IMR-90 (cell line): ENCODE data around the gene CLTA. TPM values are rescaled to one million over a fixed set of nuclear protein-coding genes. Genes with fewer than 3 reads are reported as not detected.
"Not testable (repeated sequence)": the region's sequence is repeated elsewhere in the genome, so short reads cannot be mapped to it uniquely, and the experiment has no call there.

Source experiments
- ATAC-seq: fragments of 200-7000 bp; cut with Tn5 transposase; 2 replicates; pipeline ENCODE4 v1.9.1; 2020; ENCODE audit warnings: low read depth, mild to moderate bottlenecking, moderate library complexity
- BruUV-seq: library from RNA; stranded (reverse); fragments of 400-500 nt; replicated peaks from 2 replicates; lab custom pipeline; 2021; lab: Mats Ljungman, UMichigan
- CTCF ChIA-PET: fragments of 300-600 bp; formaldehyde crosslinking; extraction: SDS; loops from one replicate; lab custom pipeline; 2021; ENCODE audit warnings: antibody characterized with exemption; lab: Yijun Ruan, JAX
- POLR2A ChIA-PET: fragments of 300-600 bp; sonication (Branson Sonifier 250); formaldehyde crosslinking; loops from one replicate; lab custom pipeline; 2022; ENCODE audit warnings: antibody characterized with exemption; ENCODE audit not compliant: unreplicated experiment; lab: Charles Lee
- DNase-seq: peaks from one replicate; pipeline ENCODE4 v3.0.0; 2013
- H2AFZ ChIP-seq: replicated peaks from 2 replicates; pipeline ENCODE3; 2013; ENCODE audit warnings: low read length, mild to moderate bottlenecking; ENCODE audit not compliant: poor library complexity
- H2AK5ac ChIP-seq: 2 replicates; pipeline ENCODE4 v1.6.1; 2013; ENCODE audit warnings: low read depth, low read length, inconsistent platforms
- H2AK9ac ChIP-seq: replicated peaks from 2 replicates; pipeline ENCODE3; 2013; ENCODE audit warnings: mild to moderate bottlenecking, low read depth, low read length, moderate library complexity; ENCODE audit not compliant: poor library complexity
- H2BK120ac ChIP-seq: 2 replicates; pipeline ENCODE4 v1.6.1; 2013; ENCODE audit warnings: low read depth, low read length, inconsistent platforms
- H2BK15ac ChIP-seq: 3 replicates; pipeline ENCODE4 v1.6.1; 2013; ENCODE audit warnings: low read depth, low read length, inconsistent platforms
- H2BK20ac ChIP-seq: 2 replicates; pipeline ENCODE4 v1.6.1; 2013; ENCODE audit warnings: low read depth, mild to moderate bottlenecking, inconsistent platforms, low read length, moderate library complexity
- H2BK5ac ChIP-seq: 2 replicates; pipeline ENCODE4 v1.6.1; 2013; ENCODE audit warnings: mild to moderate bottlenecking, low read depth, low read length, inconsistent platforms; ENCODE audit not compliant: poor library complexity, severe bottlenecking
- H3K14ac ChIP-seq: replicated peaks from 2 replicates; pipeline ENCODE4 v1.6.1; 2013; ENCODE audit warnings: low read depth, low read length, inconsistent platforms
- H3K18ac ChIP-seq: 2 replicates; pipeline ENCODE4 v1.6.1; 2013; ENCODE audit warnings: low read depth, low read length, control low read depth
- H3K23ac ChIP-seq: 2 replicates; pipeline ENCODE4 v1.6.1; 2013; ENCODE audit warnings: low read depth, low read length, inconsistent platforms
- H3K27ac ChIP-seq: 2 replicates; pipeline ENCODE4 v1.5.1; 2013; ENCODE audit warnings: mild to moderate bottlenecking, control low read depth, low read length; ENCODE audit not compliant: insufficient read depth
- H3K27me3 ChIP-seq: 2 replicates; pipeline ENCODE4 v1.6.1; 2013; ENCODE audit warnings: low read length; ENCODE audit not compliant: control insufficient read depth, insufficient read depth
- H3K36me3 ChIP-seq: 2 replicates; pipeline ENCODE4 v1.6.1; 2013; ENCODE audit warnings: low read length, mixed read lengths; ENCODE audit not compliant: control insufficient read depth, insufficient read depth
- H3K4ac ChIP-seq: 2 replicates; pipeline ENCODE4 v1.6.1; 2013; ENCODE audit warnings: low read depth, low read length, inconsistent platforms
- H3K4me1 ChIP-seq: 2 replicates; pipeline ENCODE4 v1.6.1; 2013; ENCODE audit warnings: low read length, mixed read lengths; ENCODE audit not compliant: control insufficient read depth, insufficient read depth
- H3K4me2 ChIP-seq: 2 replicates; pipeline ENCODE4 v1.6.1; 2013; ENCODE audit warnings: low read depth, mild to moderate bottlenecking, control low read depth, low read length, moderate library complexity
- H3K4me3 ChIP-seq: 2 replicates; pipeline ENCODE4 v1.5.1; 2013; ENCODE audit warnings: low read depth, mild to moderate bottlenecking, control low read depth, low read length, moderate library complexity; ENCODE audit not compliant: insufficient read depth
- H3K56ac ChIP-seq: 2 replicates; pipeline ENCODE4 v1.6.1; 2013; ENCODE audit warnings: low read length, inconsistent platforms; ENCODE audit not compliant: insufficient read depth; ENCODE audit errors: extremely low read depth
- H3K79me1 ChIP-seq, 2 experiments: 2 replicates each; pipeline ENCODE4 v1.6.1; 2013; ENCODE audit warnings: low read length in 2 of 2, inconsistent platforms in 1 of 2, low read depth in 1 of 2
- H3K9ac ChIP-seq: 2 replicates; pipeline ENCODE4 v1.6.1; 2013; ENCODE audit warnings: low read depth, low read length, control low read depth
- H3K9me1 ChIP-seq: 2 replicates; pipeline ENCODE4 v1.6.1; 2013; ENCODE audit warnings: low read length, inconsistent platforms; ENCODE audit not compliant: insufficient read depth
- H3K9me3 ChIP-seq: 2 replicates; pipeline ENCODE4 v1.6.1; 2013; ENCODE audit warnings: low read length; ENCODE audit not compliant: control insufficient read depth, insufficient read depth
- H4K20me1 ChIP-seq: 2 replicates; pipeline ENCODE4 v1.6.1; 2013; ENCODE audit warnings: low read length, inconsistent platforms; ENCODE audit not compliant: insufficient read depth
- H4K5ac ChIP-seq: 2 replicates; pipeline ENCODE4 v1.6.1; 2013; ENCODE audit warnings: mild to moderate bottlenecking, low read depth, low read length, control low read depth
- H4K8ac ChIP-seq, 2 experiments: 2 replicates each; pipeline ENCODE4 v1.6.1; 2013; ENCODE audit warnings: low read depth in 2 of 2, low read length in 2 of 2, control low read depth in 1 of 2, inconsistent platforms in 1 of 2
- H4K91ac ChIP-seq: 2 replicates; pipeline ENCODE4 v1.6.1; 2013; ENCODE audit warnings: low read depth, low read length, inconsistent platforms; ENCODE audit not compliant: insufficient read depth
- WGBS, 2 experiments: methylation state at CpG; one replicate each; pipeline versions ENCODE4 v1.1.5 to v1.1.7; 2013; ENCODE audit warnings: missing lambda C conversion rate in 2 of 2; ENCODE audit not compliant: insufficient read length in 1 of 2; ENCODE audit errors: extremely low coverage in 2 of 2; 5-methylcytosine and 5-hydroxymethylcytosine counted together
- dilution Hi-C: fragments of 300-500 bp; cut with HindIII; formaldehyde crosslinking; loops from one replicate; pipeline ENCODE4 v1.14.3; 2018; ENCODE audit warnings: low sequenced_read_pairs; ENCODE audit not compliant: unreplicated experiment
- in situ Hi-C: fragments of 300-500 bp; cut with MboI; formaldehyde crosslinking; loops from 3 replicates; pipeline ENCODE4 v1.14.3; 2019; ENCODE audit warnings: low sequenced_read_pairs, inconsistent platforms, mixed read lengths
- intact Hi-C: fragments of 100-400 bp; cut with micrococcal nuclease; formaldehyde crosslinking; loops from 2 replicates; pipeline ENCODE4 v1.10.0; 2022
- polyA plus RNA-seq, 3 experiments: library from polyadenylated mRNA; depleted of rRNA; stranded (reverse); fragments of >200 nt; gene quantifications; 2 replicates each; pipeline ENCODE4 v1.2.3, GENCODE V29; 2012; ENCODE audit warnings: low replicate concordance in 1 of 3
- total RNA-seq: library from RNA; depleted of rRNA; stranded (reverse); fragments of >200 nt; gene quantifications from 2 replicates; pipeline ENCODE4 v1.2.3, GENCODE V29; 2012

Gene CLTA
- total and polyA plus RNA-seq, 2 of the 4 experiments (the other 2 are of a cell fraction) = 133 to 246 TPM

DNA sequence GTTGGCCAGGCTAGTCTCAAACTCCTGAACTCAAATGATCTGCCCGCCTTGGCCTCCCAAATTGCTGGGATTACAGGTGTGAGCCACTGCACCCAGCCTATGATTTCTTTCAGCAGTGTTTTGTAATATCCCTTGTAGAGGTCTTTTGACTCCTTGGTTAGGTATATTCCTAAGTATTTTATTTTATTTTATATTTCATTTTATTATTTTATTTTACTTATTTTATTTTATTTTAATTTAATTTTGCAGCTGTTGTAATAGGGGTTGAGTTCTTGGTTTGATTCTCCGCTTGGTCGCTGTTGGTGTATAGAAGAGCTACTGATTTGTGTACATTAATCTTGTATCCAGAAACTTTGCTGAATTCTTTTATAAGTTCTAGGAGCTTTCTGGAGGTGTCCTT lies 49.0 kb downstream of the CLTA start:
- DNase-seq, H4K20me1 ChIP-seq, H3K9me3 ChIP-seq, H3K9me1 ChIP-seq, H3K4me3 ChIP-seq, BruUV-seq, H3K4me1 ChIP-seq, CTCF ChIA-PET, in situ Hi-C loops, H3K27me3 ChIP-seq, H3K4ac ChIP-seq, H2BK5ac ChIP-seq, H3K23ac ChIP-seq, H2AK5ac ChIP-seq, H3K18ac ChIP-seq, H3K27ac ChIP-seq, H2BK15ac ChIP-seq, H2BK20ac ChIP-seq, H2AK9ac ChIP-seq, dilution Hi-C loops, H2BK120ac ChIP-seq, H2AFZ ChIP-seq, H3K4me2 ChIP-seq, H4K5ac ChIP-seq, H3K56ac ChIP-seq, H3K9ac ChIP-seq, H4K8ac ChIP-seq, H3K14ac ChIP-seq, H4K91ac ChIP-seq, POLR2A ChIA-PET, intact Hi-C loops, ATAC-seq: not testable (repeated sequence)
- no CpG with 5 or more reads among the region's 3 CpGs for WGBS, 2 experiments
- H3K36me3 ChIP-seq = peaks cover 19% of the 10 kb centered on the region
- peaks cover 8 to 31% of the 10 kb centered on the region in 2 experiments for H3K79me1 ChIP-seq
